T-helper 22 cell (primary cell): ENCODE measurements around the gene GBP5.
"Not testable (repeated sequence)": the region's sequence is repeated elsewhere in the genome, so short reads cannot be mapped to it uniquely, and the experiment has no call there.

Experiments
- DNase-seq: peaks from one replicate; pipeline ENCODE4 v3.0.0-alpha.2; 2020; ENCODE audit warnings: low read depth

Gene GBP5

DNA sequence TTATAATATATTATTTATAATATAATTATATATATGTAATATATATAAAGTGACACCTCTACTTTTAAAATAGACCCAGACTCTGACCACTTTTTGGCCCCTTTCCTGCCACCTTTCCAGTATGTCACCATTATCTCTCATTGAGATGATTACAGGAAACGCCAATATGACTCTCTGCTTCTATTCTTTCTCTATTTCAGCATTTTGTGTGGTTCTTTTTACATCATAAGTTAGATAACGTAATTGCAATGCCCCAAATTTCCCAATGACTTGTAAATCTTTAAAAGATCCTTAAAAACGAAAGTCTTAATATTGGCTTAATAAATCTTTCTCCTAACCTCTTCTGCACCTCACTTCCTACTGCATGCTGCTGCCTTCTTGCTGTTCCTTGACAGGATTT is 8.1 kb upstream of the GBP5 start:
- no peak for DNase-seq

DNA sequence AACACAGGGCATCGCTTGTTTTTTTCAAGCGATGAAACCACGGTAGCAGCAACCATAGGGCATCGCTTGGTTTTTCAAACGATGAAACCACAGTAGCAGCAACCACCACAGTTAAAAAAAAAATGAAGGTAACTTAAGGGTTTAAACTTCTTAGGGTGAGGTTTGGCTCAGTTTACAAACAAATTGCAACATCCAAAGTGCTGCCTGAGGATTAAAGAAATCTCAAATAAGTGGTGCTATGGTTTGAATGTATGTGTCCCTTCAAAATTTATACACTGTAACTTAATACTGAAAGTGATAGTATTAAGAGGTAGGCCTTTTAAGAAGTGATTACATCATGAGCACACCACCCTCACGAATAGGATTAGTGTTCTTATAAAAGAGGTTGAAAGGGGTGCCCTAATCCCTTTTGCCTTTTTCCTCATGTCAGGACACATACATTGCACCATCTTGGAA is 6.4 kb upstream of the GBP5 start:
- DNase-seq: no peak

GRCh38 chr1:89277725-89278124 is 5.1 kb upstream of the GBP5 start:
- DNase-seq: no peak

- DNase-seq: no peak
Observed at GRCh38 chr1:89276690-89277089, 4.0 kb upstream of the GBP5 start.

GRCh38 chr1:89274411-89274857 is 1.8 kb upstream of the GBP5 start:
- DNase-seq: no peak

DNA sequence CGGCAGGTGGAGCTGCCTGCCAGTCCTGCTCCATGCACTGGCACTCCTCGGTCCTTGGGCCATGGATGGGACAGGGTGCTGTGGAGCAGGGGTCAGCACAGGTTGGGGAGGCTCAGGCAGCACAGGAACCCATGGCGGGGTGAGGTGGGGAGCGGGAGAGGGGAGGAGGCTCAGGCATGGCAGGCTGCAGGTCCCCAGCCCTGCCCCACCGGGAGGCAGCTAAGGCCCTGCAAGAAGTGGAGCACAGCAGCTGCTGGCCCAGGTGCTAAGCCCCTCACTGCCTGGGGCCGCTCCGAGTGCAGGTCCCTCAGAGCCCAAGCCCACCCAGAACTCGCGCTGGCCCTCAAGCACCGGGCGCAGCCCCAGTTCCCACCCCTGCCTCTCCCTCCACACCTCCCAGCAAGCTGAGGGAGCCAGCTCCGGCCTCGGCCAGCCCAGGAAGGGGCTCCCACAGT is 691 bp upstream of the GBP5 start:
- no peak for DNase-seq

DNA sequence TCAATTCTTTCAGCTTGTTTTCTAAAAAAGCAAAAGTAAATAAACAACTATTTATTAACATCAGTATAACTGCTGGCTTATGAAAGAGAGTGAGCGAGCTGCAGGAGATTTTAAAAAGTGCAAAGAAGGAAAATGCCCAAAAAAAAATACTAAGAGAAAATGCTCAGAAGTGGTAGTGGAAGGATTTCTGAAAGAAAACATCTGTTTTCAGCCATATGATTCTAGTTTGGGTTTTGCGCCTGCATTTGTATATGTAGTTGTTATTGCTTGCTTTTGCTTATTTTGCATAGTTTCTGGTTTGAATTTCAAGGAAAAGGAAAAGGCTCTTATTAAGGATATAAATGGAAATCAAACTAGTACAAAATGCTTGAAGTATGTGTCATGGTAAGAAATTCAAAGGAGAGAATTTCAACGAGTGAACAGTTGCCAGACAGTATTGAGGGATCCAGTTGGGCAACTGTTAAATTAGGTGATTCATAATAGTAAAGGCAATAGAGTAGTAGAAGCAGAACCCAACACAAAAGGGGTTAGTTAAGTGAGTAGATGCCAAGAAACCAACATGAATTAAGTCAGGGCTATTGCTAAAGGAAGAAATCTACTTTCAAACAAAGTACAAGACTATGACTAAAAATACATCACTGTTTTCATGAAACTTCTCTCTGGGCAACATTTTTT is 1.2 kb downstream of the GBP5 start:
- DNase-seq: no peak

DNA sequence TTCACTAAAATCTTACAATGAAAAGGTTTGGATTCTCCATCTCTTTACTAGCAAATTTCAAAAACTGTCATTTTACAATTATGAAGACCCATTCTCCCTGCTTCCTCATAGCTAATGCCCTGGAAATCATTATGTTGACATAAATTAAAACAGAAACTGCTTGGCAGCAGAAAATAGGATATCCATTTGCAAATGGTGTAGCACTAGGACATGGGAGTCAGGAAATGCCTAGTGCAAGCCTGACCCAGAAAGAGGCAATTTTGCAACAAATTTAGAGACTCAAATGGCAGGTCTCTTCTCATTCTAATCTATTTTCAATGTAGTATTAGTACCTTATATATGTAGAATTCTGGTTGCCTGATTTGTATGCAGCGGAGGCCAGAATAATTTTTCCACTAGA is 2.2 kb downstream of the GBP5 start:
- no peak for DNase-seq

- DNase-seq: no peak
Observed at GRCh38 chr1:89269277-89269676, 3.4 kb downstream of the GBP5 start.

GRCh38 chr1:89262643-89263042 is 10.0 kb downstream of the GBP5 start:
- no peak for DNase-seq

GRCh38 chr1:89261926-89262515 is 10.6 kb downstream of the GBP5 start:
- DNase-seq: no peak

DNA sequence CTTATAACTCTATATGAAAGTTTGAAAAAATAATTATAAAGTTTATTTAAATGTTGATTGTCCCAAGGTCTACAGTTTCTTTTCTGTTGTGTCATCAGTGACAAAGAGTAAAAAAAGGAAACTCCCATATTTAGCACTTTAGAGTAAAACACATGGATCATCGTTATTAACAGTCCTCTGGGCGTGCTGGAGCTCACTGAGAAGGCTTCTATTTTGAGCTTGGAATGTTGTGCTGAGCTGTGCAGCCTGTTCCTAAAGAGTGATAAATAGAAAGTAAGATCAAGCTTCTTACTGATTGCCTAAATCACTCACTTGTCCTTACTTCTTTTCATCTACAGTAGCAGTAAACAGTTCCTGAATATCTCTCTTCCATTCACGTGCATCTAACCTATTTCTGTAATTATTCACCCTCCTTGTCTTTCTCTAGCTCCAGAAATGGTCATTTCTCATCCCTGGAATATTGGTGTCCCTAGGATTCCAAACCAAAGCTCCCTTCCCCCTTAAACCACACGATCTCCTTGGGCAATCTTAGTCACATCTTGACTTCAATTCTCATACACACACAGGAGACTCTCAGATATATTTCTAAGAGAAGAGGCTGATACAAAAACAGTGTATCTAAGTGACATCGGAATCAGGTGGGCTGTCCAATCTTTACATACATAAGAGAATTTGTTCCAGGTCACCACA is 11.9 kb downstream of the GBP5 start:
- DNase-seq: no peak

DNA sequence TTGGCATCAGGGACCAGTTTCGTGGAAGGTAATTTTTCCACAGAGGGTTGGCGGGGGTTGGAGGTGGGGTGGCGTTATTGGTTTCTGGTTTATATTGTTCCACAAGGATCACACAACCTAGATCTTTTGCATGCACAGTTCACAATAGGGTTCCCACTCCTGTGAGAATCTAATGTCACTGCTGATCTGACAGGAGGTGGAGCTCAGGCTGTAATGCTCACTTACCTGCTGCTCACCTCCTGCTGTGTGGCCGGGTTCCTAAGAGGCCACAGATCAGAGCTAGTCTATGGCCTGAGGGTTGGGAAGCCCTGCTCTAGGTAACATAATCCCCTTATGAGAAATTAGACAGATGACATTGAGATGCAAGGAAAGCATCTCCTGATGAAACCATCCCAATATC is 12.6 kb downstream of the GBP5 start:
- DNase-seq: no peak

DNA sequence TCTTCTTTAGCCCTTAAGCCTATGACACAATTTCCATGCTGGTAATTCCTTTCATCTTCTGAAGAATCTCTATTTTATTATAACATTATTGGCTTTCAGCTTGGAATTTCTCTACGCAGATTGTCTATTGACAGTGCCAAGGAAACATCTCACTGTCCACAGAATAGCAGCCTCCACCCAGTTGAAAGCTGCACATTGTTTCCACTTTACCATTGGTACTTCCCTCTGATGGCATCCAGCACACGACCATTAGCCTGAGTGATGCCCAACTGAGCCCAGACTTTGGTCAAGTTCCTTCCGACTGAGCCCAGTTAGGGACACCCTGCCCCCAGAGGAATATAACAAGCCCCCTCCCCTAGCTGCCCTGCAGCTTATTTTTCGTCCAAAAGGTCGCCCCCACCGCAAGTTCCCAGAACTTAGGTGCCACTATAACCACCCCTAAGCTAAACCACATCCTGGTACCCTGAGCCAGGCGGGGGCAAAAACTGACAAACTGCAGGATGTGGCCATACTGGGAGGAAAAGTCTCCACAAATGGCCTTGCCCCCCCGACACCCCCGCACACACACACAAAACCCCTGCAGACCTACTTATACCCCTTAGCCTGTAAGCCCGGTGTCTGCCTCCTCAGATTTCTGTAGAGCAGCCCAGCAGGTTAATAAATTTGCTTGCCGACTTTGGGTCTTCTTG is 13.2 kb downstream of the GBP5 start:
- DNase-seq: no peak

- no peak for DNase-seq
Observed at GRCh38 chr1:89257041-89257440, 15.6 kb downstream of the GBP5 start.

DNA sequence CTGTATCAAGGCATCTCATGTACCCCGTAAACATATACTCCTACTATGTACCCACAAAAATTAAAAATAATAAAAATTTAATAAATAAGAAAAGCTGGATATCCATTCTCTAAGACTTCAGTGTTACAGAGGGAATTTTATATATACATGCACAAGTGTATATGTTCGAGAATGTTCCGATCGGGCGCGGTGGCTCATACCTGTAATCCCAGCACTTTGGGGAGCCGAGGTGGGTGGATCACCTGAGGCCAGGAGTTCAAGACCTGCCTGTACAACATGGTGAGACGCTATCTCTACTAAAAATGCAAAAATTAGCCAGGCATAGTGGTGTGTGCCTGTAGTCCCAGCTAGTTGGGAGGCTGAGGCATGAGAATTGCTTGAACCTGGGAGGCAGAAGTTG is 17.1 kb downstream of the GBP5 start:
- DNase-seq: not testable (repeated sequence)

DNA sequence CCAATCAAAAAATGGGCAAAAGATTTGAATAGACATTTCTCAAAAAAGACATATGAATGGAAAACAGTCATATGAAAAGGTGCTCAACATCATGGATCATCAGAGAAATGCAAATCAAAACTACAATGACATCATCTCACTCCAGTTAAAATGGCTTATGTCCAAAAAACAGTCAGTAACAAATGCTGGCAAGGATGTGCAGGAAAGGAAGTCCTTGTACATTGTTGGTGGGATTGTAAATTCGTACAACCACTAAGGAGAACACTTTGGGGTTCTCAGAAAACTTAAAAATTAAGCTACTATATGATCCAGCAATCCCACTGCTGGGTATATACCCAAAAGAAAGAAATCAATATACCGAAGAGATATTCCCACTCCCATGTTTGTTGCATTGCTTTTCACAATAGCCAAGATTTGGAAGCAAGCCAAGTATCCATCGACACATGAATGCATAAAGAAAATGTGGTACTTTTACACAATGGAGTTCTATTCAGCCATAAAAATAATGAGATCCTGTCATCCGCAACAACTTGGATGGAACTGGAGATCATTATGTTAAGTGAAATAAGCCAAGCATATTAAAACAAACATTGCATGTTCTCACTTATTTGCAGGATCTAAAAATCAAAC is 17.9 kb downstream of the GBP5 start:
- DNase-seq: no peak

- DNase-seq: no peak
Observed at GRCh38 chr1:89243046-89243445, 29.6 kb downstream of the GBP5 start.
